HG02870 (cell line): ENCODE measurements around the gene ATRX.
"Not testable (repeated sequence)": the region's sequence is repeated elsewhere in the genome, so short reads cannot be mapped to it uniquely, and the experiment has no call there.

Experiments
- ATAC-seq: cut with Tn5 transposase; IDR thresholded peaks from one replicate; pipeline ENCODE4 v1.9.1; 2021; ENCODE audit warnings: mild to moderate bottlenecking, moderate library complexity; ENCODE audit not compliant: unreplicated experiment

Gene ATRX

GRCh38 chrX:77622233-77622632 is 163.8 kb downstream of the ATRX start:
- no peak for ATAC-seq

- ATAC-seq: not testable (repeated sequence)
Observed at GRCh38 chrX:77621453-77621852, 164.6 kb downstream of the ATRX start.

DNA sequence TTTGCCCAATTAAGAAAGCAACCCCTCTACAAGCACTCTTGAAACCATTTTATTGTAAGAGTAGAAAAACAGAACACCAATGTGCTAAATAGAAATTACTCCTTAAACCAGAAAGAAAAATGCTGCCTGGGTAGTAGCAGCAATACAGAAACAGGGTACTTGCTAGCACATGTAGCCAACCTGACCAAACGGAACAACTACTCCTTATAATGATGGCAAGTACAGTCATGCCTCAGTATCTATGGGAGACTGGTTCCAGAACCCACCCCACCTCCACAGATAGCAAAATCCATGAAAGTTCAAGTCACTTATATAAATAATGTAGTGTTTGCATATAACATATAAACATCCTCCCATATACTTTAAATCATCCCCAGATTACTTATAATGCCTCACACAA is 168.8 kb downstream of the ATRX start:
- no peak for ATAC-seq

DNA sequence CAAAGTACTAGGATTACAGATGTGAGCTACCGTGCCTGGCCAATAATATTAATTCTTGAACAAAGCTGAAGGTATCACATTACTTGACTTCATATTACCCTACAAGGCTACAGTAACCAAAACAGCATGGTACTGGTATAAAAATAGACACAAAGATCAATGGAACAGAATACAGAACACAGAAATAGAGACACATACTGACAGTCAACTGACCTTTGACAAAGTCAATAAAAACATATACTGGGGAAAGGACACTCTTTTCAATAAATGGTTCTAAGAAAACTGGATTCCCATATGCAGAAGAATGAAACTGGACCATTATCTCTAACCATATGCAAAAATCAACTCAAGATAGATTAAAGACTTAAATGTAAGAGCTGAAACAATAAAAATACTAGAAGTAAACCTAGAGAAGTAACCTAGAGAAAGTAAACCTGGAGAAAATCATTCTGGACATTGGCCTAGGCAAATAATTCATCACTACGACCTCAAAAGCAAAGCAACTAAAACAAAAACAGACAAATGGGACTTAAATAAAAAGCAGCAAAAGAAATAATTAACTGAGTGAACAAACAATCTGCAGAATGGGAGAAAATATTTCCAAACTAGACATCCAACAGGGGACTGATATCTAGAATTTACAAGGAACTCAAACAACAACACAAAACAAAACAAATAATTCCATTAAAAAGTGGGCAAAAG is 182.2 kb downstream of the ATRX start:
- no peak for ATAC-seq

GRCh38 chrX:77597511-77597910 is 188.5 kb downstream of the ATRX start:
- ATAC-seq: no peak

GRCh38 chrX:77597090-77597489 is 188.9 kb downstream of the ATRX start:
- ATAC-seq: no peak

- no peak for ATAC-seq
Observed at GRCh38 chrX:77595848-77596247, 190.2 kb downstream of the ATRX start.

- no peak for ATAC-seq
Observed at GRCh38 chrX:77572322-77572721, 213.7 kb downstream of the ATRX start.

DNA sequence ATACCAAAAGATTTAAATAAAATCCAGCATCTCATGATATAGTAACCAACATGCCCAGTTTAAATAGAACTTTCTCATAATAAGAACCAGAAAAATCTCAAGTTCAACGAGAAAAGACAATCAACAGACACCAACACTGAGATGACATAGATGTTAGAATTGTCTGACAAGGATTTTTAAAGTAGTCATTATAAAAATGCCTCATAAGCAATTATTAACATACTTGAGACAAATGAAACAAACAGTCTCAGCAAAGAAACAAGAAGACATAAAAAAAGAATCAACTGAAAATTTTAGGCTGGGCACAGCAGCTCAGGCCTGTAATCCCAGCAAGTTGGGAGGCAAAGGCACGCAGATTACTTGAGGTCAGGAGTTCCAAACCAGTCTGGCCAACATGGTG is 220.7 kb downstream of the ATRX start:
- ATAC-seq: no peak

DNA sequence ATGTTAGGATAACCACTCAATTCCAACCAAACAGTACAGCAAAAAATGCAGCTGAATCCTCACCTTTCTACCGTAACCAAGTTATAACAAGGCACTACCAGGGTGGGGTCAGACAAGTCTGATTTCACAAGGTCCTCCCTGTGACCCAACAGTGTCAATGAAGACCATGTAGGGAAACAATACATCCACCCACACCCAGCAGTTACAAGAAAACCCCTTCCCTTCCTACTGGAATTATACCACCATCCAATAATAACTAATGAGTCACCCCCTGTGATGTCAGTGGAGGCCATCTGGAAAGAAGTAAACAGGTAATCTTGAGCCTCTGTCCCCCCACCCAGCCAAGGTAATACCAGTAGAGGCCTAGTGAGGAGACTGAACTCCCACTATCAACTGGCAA is 221.2 kb downstream of the ATRX start:
- ATAC-seq: no peak

DNA sequence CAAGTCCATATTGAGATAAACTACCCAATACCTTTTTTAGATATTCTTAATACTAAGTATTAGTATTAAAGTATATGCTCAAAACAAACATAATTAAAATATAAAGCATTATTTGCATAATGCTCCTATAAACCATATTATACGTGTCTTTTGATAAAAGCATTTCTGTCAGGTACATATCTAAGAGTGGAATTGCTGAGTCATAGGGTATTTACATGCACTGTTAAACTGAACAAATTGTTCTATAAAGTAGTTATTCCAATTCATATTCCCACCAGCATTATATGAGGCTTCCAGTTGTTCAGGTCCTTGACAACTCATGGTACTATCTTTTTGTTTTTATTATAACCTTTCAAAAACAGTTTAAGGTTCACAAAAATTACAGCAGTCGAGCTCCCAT is 224.6 kb downstream of the ATRX start:
- ATAC-seq: no peak

GRCh38 chrX:77556276-77556675 is 229.7 kb downstream of the ATRX start:
- no peak for ATAC-seq

GRCh38 chrX:77548751-77549150 is 237.3 kb downstream of the ATRX start:
- no peak for ATAC-seq

- ATAC-seq: not testable (repeated sequence)
Observed at GRCh38 chrX:77539778-77540177, 246.2 kb downstream of the ATRX start.

DNA sequence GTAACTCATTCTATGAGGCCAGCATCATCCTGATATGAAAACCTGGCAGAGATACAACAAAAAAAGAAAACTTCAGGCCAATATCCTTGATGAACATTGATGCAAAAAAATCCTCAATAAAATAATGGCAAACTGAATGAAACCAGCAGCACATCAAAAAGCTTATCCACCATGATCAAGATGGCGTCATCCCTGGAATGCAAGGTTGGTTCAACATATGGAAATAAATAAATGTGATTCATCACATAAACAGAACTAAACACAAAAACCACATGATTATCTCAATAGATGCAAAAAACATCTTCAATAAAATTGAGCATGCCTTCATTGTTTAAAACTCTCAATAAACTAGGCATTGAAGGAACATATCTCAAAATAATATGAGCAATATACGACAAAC is 254.8 kb downstream of the ATRX start:
- ATAC-seq: not testable (repeated sequence)

DNA sequence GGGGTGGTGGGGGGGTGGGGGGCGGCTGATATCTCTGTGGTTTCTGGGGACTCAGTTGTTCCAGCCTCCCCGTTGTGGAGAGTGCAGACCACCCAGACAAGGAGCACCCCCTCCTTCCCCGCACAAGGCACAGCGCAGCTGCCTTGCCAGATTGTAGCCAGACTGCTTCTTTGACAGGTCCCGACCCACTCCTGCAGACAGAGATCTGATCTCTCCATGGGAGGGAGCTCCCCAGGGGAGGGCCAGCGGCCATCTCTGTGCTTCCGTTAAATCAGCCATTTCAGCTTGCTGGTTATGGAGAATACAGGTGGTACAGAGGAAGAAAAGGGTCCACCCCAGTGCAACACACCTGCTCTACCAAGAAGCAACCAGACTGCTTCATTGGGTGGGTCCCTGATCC is 258.0 kb downstream of the ATRX start:
- ATAC-seq: no peak

DNA sequence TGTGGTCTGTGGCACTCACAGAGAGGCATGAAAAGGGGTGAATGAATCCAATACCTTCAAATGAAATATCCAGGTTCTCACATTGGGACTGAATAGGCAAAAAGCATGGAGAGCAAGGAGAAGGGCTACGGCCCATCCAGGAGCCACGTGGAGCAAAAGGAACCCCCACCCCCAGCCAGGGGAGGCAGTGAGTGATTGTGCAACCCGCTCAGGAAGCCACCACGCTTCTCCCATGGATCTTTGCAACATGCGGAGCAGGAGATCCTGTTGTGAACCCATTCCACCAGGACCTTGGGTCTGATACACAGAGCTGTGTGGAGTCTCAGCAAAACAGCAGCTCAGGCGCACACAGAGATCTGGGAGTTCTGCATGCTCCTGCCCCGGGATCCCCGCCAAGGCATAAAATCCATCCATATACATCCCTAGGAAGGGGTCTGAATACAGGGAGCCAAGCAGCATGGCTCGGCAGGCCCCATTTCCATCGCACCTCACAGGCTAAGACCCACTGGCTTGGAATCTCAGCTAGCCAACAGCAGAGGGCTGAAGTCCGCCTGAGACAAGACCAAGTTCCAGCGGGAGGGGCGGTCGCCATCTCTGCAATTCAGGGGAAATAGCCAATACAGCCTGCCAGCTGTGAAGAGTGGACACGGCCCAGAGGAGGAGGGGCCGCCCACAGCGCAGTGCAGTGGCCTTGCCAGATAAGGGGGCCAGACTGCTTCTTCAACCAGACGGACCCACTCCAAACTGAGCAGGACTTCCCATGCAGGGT is 258.6 kb downstream of the ATRX start:
- ATAC-seq: no peak

GRCh38 chrX:77519765-77520164 is 266.3 kb downstream of the ATRX start:
- no peak for ATAC-seq

- no peak for ATAC-seq
Observed at GRCh38 chrX:77514177-77514576, 271.8 kb downstream of the ATRX start.

DNA sequence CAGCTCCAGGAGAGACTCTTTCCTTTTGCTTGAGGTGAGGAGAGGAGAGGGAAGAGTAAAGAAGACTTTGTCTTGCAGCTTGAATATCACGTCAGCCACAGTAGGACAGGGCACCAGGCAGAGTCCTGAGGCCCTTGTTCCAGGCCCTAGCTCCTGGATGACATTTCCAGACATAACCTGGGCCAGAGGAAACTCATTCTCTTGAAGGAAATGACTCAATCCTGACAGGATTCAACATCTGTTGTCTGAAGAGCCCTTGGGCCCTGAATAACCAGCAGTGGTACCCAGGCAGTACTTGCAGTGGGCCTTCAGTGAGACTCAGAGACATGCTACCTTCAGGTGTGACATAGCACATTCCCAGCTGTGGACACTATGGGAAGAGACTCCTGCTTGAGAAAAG is 276.0 kb downstream of the ATRX start:
- ATAC-seq: no peak

GRCh38 chrX:77505227-77505626 is 280.8 kb downstream of the ATRX start:
- ATAC-seq: no peak

DNA sequence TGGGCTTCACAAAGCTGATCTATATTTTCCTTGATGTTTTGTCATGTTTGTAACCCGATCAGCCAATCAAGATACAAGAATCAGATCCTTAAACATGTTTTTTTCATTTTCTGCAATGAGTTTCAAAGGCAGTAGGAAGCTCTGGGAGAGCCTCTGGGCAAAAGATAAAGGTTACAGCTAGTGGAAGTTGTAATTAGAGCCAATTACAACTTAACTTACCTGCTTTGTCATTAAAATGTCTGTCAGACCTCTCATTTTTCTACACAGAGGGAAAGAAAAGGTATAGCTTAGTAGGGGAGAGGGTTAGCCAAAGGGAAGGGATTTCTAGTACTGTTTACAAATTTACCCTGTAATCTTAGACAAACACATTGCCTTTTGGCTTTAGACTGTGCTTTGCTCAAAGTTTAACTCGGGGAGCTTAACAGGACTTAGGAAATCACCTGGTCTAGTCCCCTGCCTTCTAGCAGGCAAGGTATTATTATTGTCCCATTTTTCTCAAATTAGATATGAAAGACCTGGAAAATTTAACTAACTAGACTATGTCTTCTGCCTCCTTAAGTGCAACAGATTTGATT is 283.0 kb downstream of the ATRX start:
- no peak for ATAC-seq
